ENCODE results near the gene SEC23B. TPM values are rescaled to one million over a fixed set of nuclear protein-coding genes. Genes with fewer than 3 reads are reported as not detected.
A peak's percentile ranks its signal among the peaks of the same experiment; 100 is the strongest.

The SEC23B gene
- polyA plus RNA-seq, 1 of the 3 experiments (the other 2 are of a cell fraction) = 55.2 TPM

- Histone ChIP-seq H3K36me3 (replicated peaks in 1 of 2; ENCODE audit: control insufficient read depth in 1 of 2, insufficient read depth in 2 of 2, low read length in 1 of 2) (no peaks in the 10 kb centered on the region), H4K20me1 (ENCODE audit: insufficient read depth) (no peaks in the 10 kb centered on the region), H3K9me3 (no peaks in the 10 kb centered on the region), H3K9me2 (no peaks in the 10 kb centered on the region), H3K27me3 (ENCODE audit: insufficient read depth) (no peaks in the 10 kb centered on the region), H3K9ac (no peak overlapping the region), H3K4me2 (peak overlapping the region; percentile 80; the same call in 1 of the 2 replicates), H2AFZ (ENCODE audit: low read depth) (no peak overlapping the region), H3F3A (replicated peaks; ENCODE audit: insufficient read depth) (peaks cover 4% of the 10 kb centered on the region), H3K4me1 (ENCODE audit: control insufficient read depth in 1 of 2, insufficient read depth in 2 of 2, low read depth in 1 of 2, low read length in 1 of 2) (no peaks in the 10 kb centered on the region; a peak in 3 of 4 replicates), H3K27ac (ENCODE audit: low read depth in 2 of 2, low read length in 1 of 2) (no peak overlapping the region), H3K4me3 (ENCODE audit: low read depth in 2 of 2, low read length in 1 of 2) (no peak overlapping the region), H3K79me2 (ENCODE audit: insufficient read depth) (peaks cover 49% of the 10 kb centered on the region)
- 93% methylated on average over 8 of the region's 8 CpGs for WGBS (ENCODE audit: low lambda C conversion rate)
- DNase-seq = no peak
- ChIA-PET POLR2A (no interaction called here), CTCF (interaction anchor here (0.6 to 2.2 kb wide), 5 partner anchors 9 to 548 kb away, joined by 3 to 6 read pairs (median 3); no protein-coding TSS in a partner anchor)
- no peak for TF ChIP-seq RAD21 (IDR thresholded peaks at IDR 0.05; ENCODE audit: low read length)
- TF ChIP-seq RFX5 (IDR thresholded peaks at IDR 0.05; ENCODE audit: low read length) = peak; percentile 65; the same call in 1 of the 2 replicates
- TF ChIP-seq, protein P1, sequence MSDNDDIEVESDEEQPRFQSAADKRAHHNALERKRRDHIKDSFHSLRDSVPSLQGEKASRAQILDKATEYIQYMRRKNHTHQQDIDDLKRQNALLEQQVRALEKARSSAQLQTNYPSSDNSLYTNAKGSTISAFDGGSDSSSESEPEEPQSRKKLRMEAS (IDR thresholded peaks at IDR 0.05; ENCODE audit: low read depth) = no peak
These were observed 82.4 kb downstream of the SEC23B start for GRCh38 chr20:18589941-18590674.

GRCh38 chr20:18596270-18596669 is 88.5 kb downstream of the SEC23B start:
- no peak overlapping the region for H2AFZ ChIP-seq (ENCODE audit: low read depth)
- ChIA-PET POLR2A (no interaction called here), CTCF (no interaction called here)
- H3K27me3 ChIP-seq (ENCODE audit: insufficient read depth) = no peaks in the 10 kb centered on the region
- no peak overlapping the region for H3K4me3 ChIP-seq (ENCODE audit: low read depth in 2 of 2, low read length in 1 of 2)
- no peaks in the 10 kb centered on the region for H3K9me2 ChIP-seq
- peaks cover 32% of the 10 kb centered on the region for H3K79me2 ChIP-seq (ENCODE audit: insufficient read depth)
- H3K4me1 ChIP-seq (ENCODE audit: control insufficient read depth in 1 of 2, insufficient read depth in 2 of 2, low read depth in 1 of 2, low read length in 1 of 2) = no peaks in the 10 kb centered on the region
- no peaks in the 10 kb centered on the region for H4K20me1 ChIP-seq (ENCODE audit: insufficient read depth)
- H3K4me2 ChIP-seq = no peak overlapping the region
- H3K27ac ChIP-seq (ENCODE audit: low read depth in 2 of 2, low read length in 1 of 2) = no peak overlapping the region
- no peaks in the 10 kb centered on the region for H3K9me3 ChIP-seq
- TF ChIP-seq RAD21 (IDR thresholded peaks at IDR 0.05; ENCODE audit: low read length) (no peak), FOSL2 (IDR thresholded peaks at IDR 0.05; ENCODE audit: borderline replicate concordance, low read depth) (no peak), TCF12 (IDR thresholded peaks at IDR 0.05) (no peak), REST (IDR thresholded peaks at IDR 0.05; ENCODE audit: low read depth, low read length) (no peak), NRF1 (IDR thresholded peaks at IDR 0.05; ENCODE audit: low read depth, low read length) (no peak), USF2 (IDR thresholded peaks at IDR 0.05; ENCODE audit: borderline replicate concordance, low read depth, low read length) (no peak), TAF1 (IDR thresholded peaks at IDR 0.05; ENCODE audit: borderline replicate concordance, low read depth, low read length) (no peak), PBX3 (IDR thresholded peaks at IDR 0.05) (no peak), RXRA (IDR thresholded peaks at IDR 0.05; ENCODE audit: borderline replicate concordance, low read depth) (no peak), POLR2AphosphoS5 (IDR thresholded peaks at IDR 0.05; ENCODE audit: low read depth, low read length) (no peak), EP300 (IDR thresholded peaks at IDR 0.05; ENCODE audit: borderline replicate concordance in 1 of 2, low read depth in 1 of 2, low read length in 1 of 2) (no peak), JUND (IDR thresholded peaks at IDR 0.05) (no peak), SIN3A (IDR thresholded peaks at IDR 0.05; ENCODE audit: borderline replicate concordance, low read depth, low read length) (no peak)
- TF ChIP-seq, protein P2, sequence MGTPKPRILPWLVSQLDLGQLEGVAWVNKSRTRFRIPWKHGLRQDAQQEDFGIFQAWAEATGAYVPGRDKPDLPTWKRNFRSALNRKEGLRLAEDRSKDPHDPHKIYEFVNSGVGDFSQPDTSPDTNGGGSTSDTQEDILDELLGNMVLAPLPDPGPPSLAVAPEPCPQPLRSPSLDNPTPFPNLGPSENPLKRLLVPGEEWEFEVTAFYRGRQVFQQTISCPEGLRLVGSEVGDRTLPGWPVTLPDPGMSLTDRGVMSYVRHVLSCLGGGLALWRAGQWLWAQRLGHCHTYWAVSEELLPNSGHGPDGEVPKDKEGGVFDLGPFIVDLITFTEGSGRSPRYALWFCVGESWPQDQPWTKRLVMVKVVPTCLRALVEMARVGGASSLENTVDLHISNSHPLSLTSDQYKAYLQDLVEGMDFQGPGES (IDR thresholded peaks at IDR 0.05; ENCODE audit: low read depth, low read length) = no peak
- TF ChIP-seq, protein P3, sequence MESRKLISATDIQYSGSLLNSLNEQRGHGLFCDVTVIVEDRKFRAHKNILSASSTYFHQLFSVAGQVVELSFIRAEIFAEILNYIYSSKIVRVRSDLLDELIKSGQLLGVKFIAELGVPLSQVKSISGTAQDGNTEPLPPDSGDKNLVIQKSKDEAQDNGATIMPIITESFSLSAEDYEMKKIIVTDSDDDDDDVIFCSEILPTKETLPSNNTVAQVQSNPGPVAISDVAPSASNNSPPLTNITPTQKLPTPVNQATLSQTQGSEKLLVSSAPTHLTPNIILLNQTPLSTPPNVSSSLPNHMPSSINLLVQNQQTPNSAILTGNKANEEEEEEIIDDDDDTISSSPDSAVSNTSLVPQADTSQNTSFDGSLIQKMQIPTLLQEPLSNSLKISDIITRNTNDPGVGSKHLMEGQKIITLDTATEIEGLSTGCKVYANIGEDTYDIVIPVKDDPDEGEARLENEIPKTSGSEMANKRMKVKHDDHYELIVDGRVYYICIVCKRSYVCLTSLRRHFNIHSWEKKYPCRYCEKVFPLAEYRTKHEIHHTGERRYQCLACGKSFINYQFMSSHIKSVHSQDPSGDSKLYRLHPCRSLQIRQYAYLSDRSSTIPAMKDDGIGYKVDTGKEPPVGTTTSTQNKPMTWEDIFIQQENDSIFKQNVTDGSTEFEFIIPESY (IDR thresholded peaks at IDR 0.05; ENCODE audit: borderline replicate concordance, low read depth) = no peak
- TF ChIP-seq, protein P1 (IDR thresholded peaks at IDR 0.05; ENCODE audit: low read depth) = no peak
- no peak for DNase-seq
- no peak overlapping the region for H3K9ac ChIP-seq
- H3F3A ChIP-seq (replicated peaks; ENCODE audit: insufficient read depth) = peaks cover 2% of the 10 kb centered on the region
- peaks cover 19 to 38% of the 10 kb centered on the region in 2 experiments for H3K36me3 ChIP-seq (replicated peaks in 1 of 2; ENCODE audit: control insufficient read depth in 1 of 2, insufficient read depth in 2 of 2, low read length in 1 of 2)

Measured in SK-N-SH (cell line).